ENCODE measurements around the gene TAPT1. TPM values are rescaled to one million over a fixed set of nuclear protein-coding genes. Genes with fewer than 3 reads are reported as not detected.

TAPT1 gene
- total RNA-seq, 2 donors from 2014 or later, result 43.0 to 71.3 TPM

- intact Hi-C loops (cut with DNase I), result no loop called here
- no peak for DNase-seq (ENCODE audit: low spot score)
Observed at GRCh38 chr4:16224264-16225166, 1.8 kb downstream of the TAPT1 start.

GRCh38 chr4:16222957-16223527 lies 3.2 kb downstream of the TAPT1 start:
- intact Hi-C loops (cut with DNase I), result no loop called here
- no peak for DNase-seq (ENCODE audit: low spot score)

DNA sequence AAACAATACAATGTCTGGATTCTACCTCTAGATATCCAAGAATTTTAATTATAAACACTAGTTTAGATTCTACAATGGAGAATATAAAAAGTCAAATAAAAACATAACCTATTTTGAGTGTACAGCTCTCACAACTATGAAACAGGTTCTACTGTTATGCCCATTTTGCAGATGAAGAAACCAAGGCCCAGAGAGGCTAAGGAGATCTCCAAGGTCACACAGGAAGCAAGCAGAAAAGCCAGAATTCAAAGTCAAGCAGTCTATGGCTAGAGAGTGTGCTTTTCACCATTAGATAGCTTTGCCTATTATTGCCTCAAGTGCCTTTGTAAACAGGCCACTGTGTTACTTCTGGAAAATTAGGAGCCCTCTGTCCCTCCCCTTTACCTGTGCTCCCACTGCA lies 7.3 kb downstream of the TAPT1 start:
- no peak for DNase-seq (ENCODE audit: low spot score)
- intact Hi-C loops (cut with DNase I), result no loop called here

DNA sequence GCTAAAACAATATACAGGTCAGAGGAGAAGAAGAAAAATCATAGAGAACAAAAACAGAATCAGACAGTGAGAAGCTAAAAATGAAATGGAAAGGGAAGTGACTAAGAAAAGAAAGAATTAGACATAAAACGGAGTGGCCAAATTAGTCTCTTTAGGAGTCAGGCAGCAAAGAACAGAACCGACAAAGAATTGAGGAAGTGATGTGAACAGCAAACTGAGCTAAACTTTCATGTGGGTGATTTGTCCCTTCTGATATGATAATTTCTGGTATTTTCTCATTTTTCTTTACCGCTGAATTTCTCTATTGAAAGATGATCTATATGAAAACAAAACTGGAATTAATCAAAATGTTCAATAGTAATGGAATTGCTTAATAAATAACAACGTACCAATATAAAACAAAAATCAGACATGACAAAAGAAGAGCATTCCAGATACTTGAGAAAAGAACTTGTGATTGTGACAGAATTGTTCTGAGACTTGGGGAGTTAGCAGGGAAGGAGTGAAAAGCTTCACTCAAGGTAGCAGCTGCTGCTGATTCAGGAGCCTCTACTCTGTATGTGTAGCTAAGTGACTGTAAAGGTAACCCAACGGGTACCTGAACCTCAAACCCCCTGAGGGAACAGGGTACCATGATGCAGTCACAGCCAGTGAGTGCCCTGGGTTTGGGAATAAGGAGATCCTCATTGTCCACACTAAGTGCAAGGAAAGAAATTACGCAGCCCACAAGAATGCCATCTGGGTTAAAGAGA lies 8.8 kb downstream of the TAPT1 start:
- no peak for DNase-seq (ENCODE audit: low spot score)
- intact Hi-C loops (cut with DNase I), result no loop called here

GRCh38 chr4:16213121-16213520 lies 13.2 kb downstream of the TAPT1 start:
- DNase-seq (ENCODE audit: low spot score), result no peak
- intact Hi-C loops (cut with DNase I), result no loop called here

GRCh38 chr4:16212138-16212782 lies 14.0 kb downstream of the TAPT1 start:
- no peak for DNase-seq (ENCODE audit: low spot score)

GRCh38 chr4:16207409-16207808 lies 18.9 kb downstream of the TAPT1 start:
- intact Hi-C loops (cut with DNase I), result loop anchor here in 1 of 2 donors (10.0 kb wide), 1 partner anchor 183 kb away; no protein-coding TSS in a partner anchor
- no peak for DNase-seq (ENCODE audit: low spot score)

More at GRCh38 chr4:16212138-16212782, 14.0 kb downstream of the TAPT1 start:
- intact Hi-C loops (cut with DNase I), result no loop called here

DNA sequence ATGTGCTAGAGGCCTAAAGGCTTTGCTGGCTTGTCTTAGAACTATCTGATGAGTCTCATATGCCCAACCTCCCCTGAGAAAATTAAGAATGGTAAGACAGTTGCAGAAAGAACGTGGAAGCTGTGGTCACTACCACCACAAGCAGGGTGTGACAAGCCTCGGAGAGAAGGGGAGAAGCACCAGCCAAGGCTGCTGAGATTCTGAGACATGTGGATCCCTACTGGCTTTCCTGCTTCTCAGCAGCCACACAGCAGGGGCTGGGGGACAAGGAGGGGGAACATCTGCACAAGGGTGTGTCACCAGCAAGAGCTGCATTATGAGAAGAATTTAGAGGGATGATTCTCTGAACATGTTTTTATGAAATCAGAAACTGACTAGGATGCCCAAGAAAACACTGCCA lies 19.4 kb downstream of the TAPT1 start:
- intact Hi-C loops (cut with DNase I), result loop anchor here in 1 of 2 donors (10.0 kb wide), 1 partner anchor 182 kb away; no protein-coding TSS in a partner anchor
- DNase-seq (ENCODE audit: low spot score), result no peak

DNA sequence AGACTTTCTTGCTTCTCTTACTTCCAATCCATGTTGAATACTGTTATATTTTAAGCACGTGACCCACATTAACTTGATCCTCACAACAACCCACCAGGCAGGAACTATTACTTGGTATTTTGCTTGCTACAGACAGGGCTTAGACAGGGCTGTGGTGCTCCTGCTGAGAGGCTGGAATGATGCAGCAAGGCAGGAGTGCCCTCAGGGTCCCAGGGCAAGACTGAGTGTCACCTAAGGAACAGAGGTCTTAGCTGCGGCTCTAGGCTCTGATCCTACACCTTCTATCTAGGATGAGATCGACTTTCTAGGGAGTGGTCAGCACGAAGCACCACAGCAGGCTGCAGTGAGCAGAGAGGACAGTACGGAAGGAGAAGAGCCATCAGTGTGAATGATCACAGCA lies 20.0 kb downstream of the TAPT1 start:
- intact Hi-C loops (cut with DNase I), result loop anchor here in 1 of 2 donors (10.0 kb wide), 1 partner anchor 182 kb away; no protein-coding TSS in a partner anchor
- DNase-seq (ENCODE audit: low spot score), result no peak

DNA sequence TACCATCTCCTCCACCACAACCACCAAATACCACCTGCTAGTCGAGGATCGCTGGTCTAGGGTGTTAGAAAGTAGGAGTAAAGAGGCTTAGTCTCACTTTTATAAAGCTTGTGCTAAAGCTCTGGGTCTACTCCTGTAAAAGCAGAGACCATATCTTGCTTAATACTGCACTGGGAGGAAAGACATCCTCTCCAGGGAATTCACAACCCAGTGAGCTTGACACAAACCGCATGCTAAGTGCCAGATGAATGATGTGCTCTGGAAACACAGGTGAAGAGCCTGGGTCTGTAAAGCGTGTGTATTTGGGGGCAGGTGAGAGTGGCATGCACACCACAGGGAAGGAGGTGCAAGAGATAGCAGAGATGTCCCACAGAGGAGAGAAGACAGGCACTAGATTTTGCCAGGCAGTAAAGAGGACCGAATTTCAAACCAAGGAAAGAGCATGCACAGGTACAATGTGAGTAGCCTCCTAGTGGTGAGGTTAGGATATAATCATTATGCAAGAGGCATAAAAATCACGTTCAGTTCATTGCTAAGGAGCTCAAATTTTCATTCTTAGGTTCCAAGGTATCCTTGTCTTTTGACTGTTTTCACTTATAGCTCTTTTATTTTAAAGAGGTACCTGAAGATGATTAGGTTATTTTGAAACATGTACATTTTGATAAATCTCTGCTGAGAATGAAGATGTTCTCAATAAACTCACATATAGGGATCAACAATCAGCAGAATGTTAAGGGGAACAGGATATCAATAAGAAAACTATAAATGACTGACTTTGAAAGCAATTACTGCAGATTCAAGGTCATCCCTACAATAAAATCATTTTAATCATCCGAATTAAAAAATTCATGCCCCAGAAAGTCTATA lies 20.7 kb downstream of the TAPT1 start:
- intact Hi-C loops (cut with DNase I), result loop anchor here in 1 of 2 donors (10.0 kb wide), 1 partner anchor 181 kb away; no protein-coding TSS in a partner anchor
- no peak for DNase-seq (ENCODE audit: low spot score)

DNA sequence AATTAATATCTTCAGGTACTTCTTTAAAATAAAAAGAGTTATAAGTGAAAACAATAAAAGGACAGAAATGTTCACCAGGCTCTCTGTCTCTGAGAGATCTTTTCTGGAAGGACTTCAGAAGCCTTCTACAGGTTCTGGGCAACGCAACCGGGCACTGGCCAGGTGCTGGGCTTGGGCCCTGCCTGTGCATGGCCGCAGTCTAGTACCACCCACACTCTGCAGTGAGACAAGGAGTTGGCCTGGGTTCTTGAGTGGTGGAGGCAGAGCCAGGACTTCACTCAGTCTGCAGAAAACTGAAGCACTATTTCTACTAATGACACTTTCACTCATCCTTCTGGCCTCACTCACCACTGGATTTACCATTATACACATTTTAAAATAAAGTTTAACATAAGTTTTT lies 21.8 kb downstream of the TAPT1 start:
- intact Hi-C loops (cut with DNase I), result loop anchor here in 1 of 2 donors (10.0 kb wide), 1 partner anchor 180 kb away; no protein-coding TSS in a partner anchor

GRCh38 chr4:16203083-16203482 lies 23.2 kb downstream of the TAPT1 start:
- intact Hi-C loops (cut with DNase I), result loop anchor here in 1 of 2 donors (10.0 kb wide), 1 partner anchor 178 kb away; no protein-coding TSS in a partner anchor
- no peak for DNase-seq (ENCODE audit: low spot score)

More for the DNA sequence above, 21.8 kb downstream of the TAPT1 start:
- no peak for DNase-seq (ENCODE audit: low spot score)

GRCh38 chr4:16202598-16202997 lies 23.7 kb downstream of the TAPT1 start:
- intact Hi-C loops (cut with DNase I), result loop anchor here in 1 of 2 donors (10.0 kb wide), 1 partner anchor 178 kb away; no protein-coding TSS in a partner anchor
- no peak for DNase-seq (ENCODE audit: low spot score)

DNA sequence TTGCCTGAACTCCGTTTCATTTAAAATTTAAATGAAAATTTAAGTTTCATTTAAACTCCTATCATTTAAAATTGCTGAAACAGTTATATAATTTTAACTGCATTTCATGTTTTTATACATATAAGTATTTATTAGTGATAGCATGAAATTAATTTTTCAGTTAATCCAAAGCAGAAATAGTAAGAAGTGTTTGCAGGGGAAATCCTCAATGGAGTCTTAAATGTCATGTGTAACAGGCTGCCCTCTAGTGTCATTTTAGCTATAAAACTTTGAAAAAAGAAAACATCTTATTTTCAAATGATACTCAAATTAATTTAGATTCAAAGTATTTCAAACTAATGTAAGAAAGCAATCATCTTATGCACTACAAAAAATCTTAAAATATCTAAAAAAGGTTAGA lies 27.2 kb downstream of the TAPT1 start:
- intact Hi-C loops (cut with DNase I), result loop anchor here in 1 of 2 donors (5.0 to 10.0 kb wide), 2 partner anchors 66 to 172 kb away; no protein-coding TSS in a partner anchor
- no peak for DNase-seq (ENCODE audit: low spot score)

- intact Hi-C loops (cut with DNase I), result loop anchor here (2.0 to 10.0 kb wide), 3 partner anchors 59 to 171 kb away; no protein-coding TSS in a partner anchor
Observed at GRCh38 chr4:16197876-16198665, 28.2 kb downstream of the TAPT1 start.

GRCh38 chr4:16196482-16197393 lies 29.5 kb downstream of the TAPT1 start:
- DNase-seq (ENCODE audit: low spot score), result no peak
- intact Hi-C loops (cut with DNase I), result loop anchor here (2.0 to 10.0 kb wide), 3 partner anchors 60 to 169 kb away; no protein-coding TSS in a partner anchor

More at GRCh38 chr4:16197876-16198665, 28.2 kb downstream of the TAPT1 start:
- no peak for DNase-seq (ENCODE audit: low spot score)
